ENCODE measurements around the gene CDKN2C.
"Not testable (repeated sequence)": the region's sequence is repeated elsewhere in the genome, so short reads cannot be mapped to it uniquely, and the experiment has no call there.

The CDKN2C gene

GRCh38 chr1:50969611-50970508, at the start of gene CDKN2C:
Gene CDKN2C (plus strand): TSS chr1:50970245. CDS start chr1:50970369, 124 bp downstream.
- peak; percentile 67 for DNase-seq (ENCODE audit: low read depth)

- no peak for DNase-seq (ENCODE audit: low read depth)
Measured at GRCh38 chr1:50920409-50920808, 49.6 kb upstream of the CDKN2C start.

- no peak for DNase-seq (ENCODE audit: low read depth)
Measured at GRCh38 chr1:50921029-50921428, 49.0 kb upstream of the CDKN2C start.

- no peak for DNase-seq (ENCODE audit: low read depth)
Measured at GRCh38 chr1:50923564-50923963, 46.5 kb upstream of the CDKN2C start.

- peak; percentile 34 for DNase-seq (ENCODE audit: low read depth)
Measured at GRCh38 chr1:50929376-50929958, 40.6 kb upstream of the CDKN2C start.

GRCh38 chr1:50930193-50930592, 39.9 kb upstream of the CDKN2C start:
- no peak for DNase-seq (ENCODE audit: low read depth)

GRCh38 chr1:50930965-50931737, 38.9 kb upstream of the CDKN2C start:
- no peak for DNase-seq (ENCODE audit: low read depth)

- DNase-seq (ENCODE audit: low read depth) = not testable (repeated sequence)
Measured at GRCh38 chr1:50932043-50932442, 38.0 kb upstream of the CDKN2C start.

GRCh38 chr1:50933770-50934169, 36.3 kb upstream of the CDKN2C start:
- DNase-seq (ENCODE audit: low read depth) = not testable (repeated sequence)

- no peak for DNase-seq (ENCODE audit: low read depth)
Measured at GRCh38 chr1:50934838-50935237, 35.2 kb upstream of the CDKN2C start.

- DNase-seq (ENCODE audit: low read depth) = not testable (repeated sequence)
Measured at GRCh38 chr1:50935276-50935675, 34.8 kb upstream of the CDKN2C start.

GRCh38 chr1:50936321-50936720, 33.7 kb upstream of the CDKN2C start:
- DNase-seq (ENCODE audit: low read depth) = no peak

- no peak for DNase-seq (ENCODE audit: low read depth)
Measured at GRCh38 chr1:50940291-50940690, 29.8 kb upstream of the CDKN2C start.

GRCh38 chr1:50942334-50942733, 27.7 kb upstream of the CDKN2C start:
- no peak for DNase-seq (ENCODE audit: low read depth)

GRCh38 chr1:50949286-50949982, 20.6 kb upstream of the CDKN2C start:
- no peak for DNase-seq (ENCODE audit: low read depth)

GRCh38 chr1:50950396-50950795, 19.6 kb upstream of the CDKN2C start:
- no peak for DNase-seq (ENCODE audit: low read depth)

- not testable (repeated sequence) for DNase-seq (ENCODE audit: low read depth)
Measured at GRCh38 chr1:50952566-50952965, 17.5 kb upstream of the CDKN2C start.

GRCh38 chr1:50955116-50955515, 14.9 kb upstream of the CDKN2C start:
- DNase-seq (ENCODE audit: low read depth) = no peak

- no peak for DNase-seq (ENCODE audit: low read depth)
Measured at GRCh38 chr1:50959303-50959912, 10.6 kb upstream of the CDKN2C start.

GRCh38 chr1:50959913-50960844, 9.9 kb upstream of the CDKN2C start, which contains the start of gene FAF1:
Gene FAF1 (minus strand): TSS chr1:50960267. CDS start chr1:50959811, 456 bp downstream.
- peak; percentile 89 for DNase-seq (ENCODE audit: low read depth)

Measured in fibroblast of the conjunctiva (primary cell).